ENCODE measurements around the gene APOL2. TPM values are rescaled to one million over a fixed set of nuclear protein-coding genes. Genes with fewer than 3 reads are reported as not detected.

APOL2 gene
- total RNA-seq, 1 experiment from 2014 or later = 10.0 TPM

DNA sequence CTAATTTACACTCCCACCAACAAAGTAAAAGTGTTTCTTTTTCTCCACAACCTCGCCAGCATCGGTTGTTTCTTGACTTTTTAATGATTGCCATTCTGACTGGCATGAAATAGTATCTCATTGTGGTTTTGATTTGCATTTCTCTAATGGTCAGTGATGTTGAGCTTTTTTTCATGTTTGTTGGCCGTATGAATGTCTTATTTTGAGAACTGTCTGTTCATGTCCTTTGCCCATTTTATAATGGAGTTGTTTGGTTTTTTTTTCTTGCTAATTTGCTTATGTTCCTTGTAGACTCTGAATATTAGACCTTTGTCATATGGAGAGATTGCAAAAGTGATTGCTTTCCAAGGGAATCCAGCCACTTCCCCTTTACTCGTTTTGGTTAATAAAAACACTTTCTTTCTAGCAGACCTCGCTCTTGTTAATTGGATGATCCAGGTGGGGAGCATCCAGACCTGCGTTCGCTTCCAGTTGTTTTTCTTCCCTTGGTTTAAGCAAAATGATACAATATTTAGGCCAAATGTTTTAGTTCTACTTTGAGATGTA is 20.6 kb downstream of the APOL2 start:
- Histone ChIP-seq H3K4me3 (ENCODE audit: low read depth, low read length) (no peak overlapping the region), H3K9me3 (no peaks in the 10 kb centered on the region), H3K27me3 (replicated peaks; ENCODE audit: control insufficient read depth, insufficient read depth, low read length) (no peaks in the 10 kb centered on the region), H3K4me1 (no peaks in the 10 kb centered on the region), H3K36me3 (ENCODE audit: control insufficient read depth, insufficient read depth, low read length) (no peaks in the 10 kb centered on the region)
- Mint-ChIP-seq H3K4me1 (ENCODE audit: low read depth, unreplicated experiment) (peaks cover 24% of the 10 kb centered on the region), H3K27ac (ENCODE audit: unreplicated experiment) (no peak overlapping the region), H3K27me3 (ENCODE audit: insufficient read depth, unreplicated experiment) (peaks cover 9% of the 10 kb centered on the region), H3K9me3 (ENCODE audit: unreplicated experiment) (no peaks in the 10 kb centered on the region), H3K36me3 (ENCODE audit: insufficient read depth, unreplicated experiment) (no peaks in the 10 kb centered on the region), H3K4me3 (ENCODE audit: unreplicated experiment) (no peak overlapping the region)
- TF ChIP-seq, protein P1, sequence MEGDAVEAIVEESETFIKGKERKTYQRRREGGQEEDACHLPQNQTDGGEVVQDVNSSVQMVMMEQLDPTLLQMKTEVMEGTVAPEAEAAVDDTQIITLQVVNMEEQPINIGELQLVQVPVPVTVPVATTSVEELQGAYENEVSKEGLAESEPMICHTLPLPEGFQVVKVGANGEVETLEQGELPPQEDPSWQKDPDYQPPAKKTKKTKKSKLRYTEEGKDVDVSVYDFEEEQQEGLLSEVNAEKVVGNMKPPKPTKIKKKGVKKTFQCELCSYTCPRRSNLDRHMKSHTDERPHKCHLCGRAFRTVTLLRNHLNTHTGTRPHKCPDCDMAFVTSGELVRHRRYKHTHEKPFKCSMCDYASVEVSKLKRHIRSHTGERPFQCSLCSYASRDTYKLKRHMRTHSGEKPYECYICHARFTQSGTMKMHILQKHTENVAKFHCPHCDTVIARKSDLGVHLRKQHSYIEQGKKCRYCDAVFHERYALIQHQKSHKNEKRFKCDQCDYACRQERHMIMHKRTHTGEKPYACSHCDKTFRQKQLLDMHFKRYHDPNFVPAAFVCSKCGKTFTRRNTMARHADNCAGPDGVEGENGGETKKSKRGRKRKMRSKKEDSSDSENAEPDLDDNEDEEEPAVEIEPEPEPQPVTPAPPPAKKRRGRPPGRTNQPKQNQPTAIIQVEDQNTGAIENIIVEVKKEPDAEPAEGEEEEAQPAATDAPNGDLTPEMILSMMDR (IDR thresholded peaks at IDR 0.05; ENCODE audit: insufficient read depth in 1 of 2, low read depth in 1 of 2, low read length in 1 of 2, severe bottlenecking in 1 of 2, unreplicated experiment in 1 of 2) = no peak
- ChIA-PET CTCF (no interaction called here), POLR2A (no interaction called here)
- BruUV-seq (replicated peaks) = no TSS peak
- intact Hi-C loops (cut with micrococcal nuclease; ENCODE audit: unreplicated experiment) = no loop called here
- no peak for DNase-seq

DNA sequence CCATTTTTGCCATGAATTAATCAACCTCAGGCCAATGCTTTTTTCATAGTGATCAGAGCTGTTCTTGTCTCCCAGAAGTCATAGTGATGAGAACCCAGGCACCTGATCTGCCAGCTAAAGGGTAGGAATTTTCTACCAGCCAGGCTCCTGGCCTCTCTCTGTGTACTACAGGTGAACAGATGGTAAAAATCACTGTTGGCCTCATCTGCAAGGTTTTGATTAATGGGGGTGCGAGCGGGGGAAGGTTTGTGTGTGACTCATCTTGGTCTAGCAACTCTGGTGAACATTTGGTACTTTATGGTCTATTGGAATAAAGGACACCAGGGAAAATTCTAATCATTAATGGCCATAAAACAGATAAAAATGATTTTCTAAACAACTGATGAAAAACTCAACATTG is 23.3 kb downstream of the APOL2 start:
- H3K9me3 Mint-ChIP-seq (ENCODE audit: unreplicated experiment) = peaks cover 15% of the 10 kb centered on the region
- peaks cover 12% of the 10 kb centered on the region for H3K27me3 Mint-ChIP-seq (ENCODE audit: insufficient read depth, unreplicated experiment)
- BruUV-seq (replicated peaks) = no TSS peak
- H3K4me1 ChIP-seq = no peaks in the 10 kb centered on the region
- DNase-seq = no peak
- H3K36me3 ChIP-seq (ENCODE audit: control insufficient read depth, insufficient read depth, low read length) = no peaks in the 10 kb centered on the region
- no peak overlapping the region for H3K4me3 Mint-ChIP-seq (ENCODE audit: unreplicated experiment)
- H3K27me3 ChIP-seq (replicated peaks; ENCODE audit: control insufficient read depth, insufficient read depth, low read length) = no peaks in the 10 kb centered on the region
- ChIA-PET CTCF (no interaction called here), POLR2A (no interaction called here)
- peaks cover 9% of the 10 kb centered on the region for H3K4me1 Mint-ChIP-seq (ENCODE audit: low read depth, unreplicated experiment)
- peaks cover 5% of the 10 kb centered on the region for H3K36me3 Mint-ChIP-seq (ENCODE audit: insufficient read depth, unreplicated experiment)
- no peak overlapping the region for H3K27ac Mint-ChIP-seq (ENCODE audit: unreplicated experiment)
- TF ChIP-seq, protein P1 (IDR thresholded peaks at IDR 0.05; ENCODE audit: insufficient read depth in 1 of 2, low read depth in 1 of 2, low read length in 1 of 2, severe bottlenecking in 1 of 2, unreplicated experiment in 1 of 2) = no peak
- H3K4me3 ChIP-seq (ENCODE audit: low read depth, low read length) = no peak overlapping the region
- peaks cover 5% of the 10 kb centered on the region; the same call in 1 of the 2 replicates for H3K9me3 ChIP-seq
- intact Hi-C loops (cut with micrococcal nuclease; ENCODE audit: unreplicated experiment) = no loop called here

DNA sequence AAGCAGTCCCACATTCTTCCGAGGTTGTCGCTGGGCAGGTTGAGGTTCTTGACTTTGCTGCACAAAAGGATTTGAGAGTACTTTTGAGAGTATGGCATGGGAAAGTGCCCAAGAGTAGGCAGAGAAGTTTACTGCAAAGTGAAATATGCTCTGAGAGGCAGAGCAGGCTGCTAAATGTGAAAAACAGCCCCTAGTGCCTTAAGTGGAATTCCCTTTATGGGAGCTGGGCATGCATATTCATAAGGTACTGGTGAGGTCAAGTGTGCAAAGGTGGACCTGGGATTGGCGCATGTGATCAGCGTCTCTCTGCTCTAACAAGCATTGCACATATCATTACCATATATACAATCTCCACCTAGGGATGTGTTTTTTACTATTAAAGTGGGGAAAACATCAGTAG is 25.7 kb downstream of the APOL2 start:
- TF ChIP-seq, protein P1 (IDR thresholded peaks at IDR 0.05; ENCODE audit: insufficient read depth in 1 of 2, low read depth in 1 of 2, low read length in 1 of 2, severe bottlenecking in 1 of 2, unreplicated experiment in 1 of 2) = no peak
- Histone ChIP-seq H3K36me3 (ENCODE audit: control insufficient read depth, insufficient read depth, low read length) (no peaks in the 10 kb centered on the region), H3K9me3 (peaks cover 20% of the 10 kb centered on the region), H3K4me3 (ENCODE audit: low read depth, low read length) (no peak overlapping the region), H3K27me3 (replicated peaks; ENCODE audit: control insufficient read depth, insufficient read depth, low read length) (no peaks in the 10 kb centered on the region), H3K4me1 (peaks cover 4% of the 10 kb centered on the region; the same call in 1 of the 2 replicates)
- ChIA-PET CTCF (no interaction called here), POLR2A (no interaction called here)
- no peak overlapping the region for H3K4me3 Mint-ChIP-seq (ENCODE audit: unreplicated experiment)
- H3K27me3 Mint-ChIP-seq (ENCODE audit: insufficient read depth, unreplicated experiment) = peaks cover 6% of the 10 kb centered on the region
- no peak for DNase-seq
- H3K9me3 Mint-ChIP-seq (ENCODE audit: unreplicated experiment) = peaks cover 32% of the 10 kb centered on the region
- intact Hi-C loops (cut with micrococcal nuclease; ENCODE audit: unreplicated experiment) = no loop called here
- H3K36me3 Mint-ChIP-seq (ENCODE audit: insufficient read depth, unreplicated experiment) = peaks cover 5% of the 10 kb centered on the region
- H3K4me1 Mint-ChIP-seq (ENCODE audit: low read depth, unreplicated experiment) = peaks cover 6% of the 10 kb centered on the region
- no peak overlapping the region for H3K27ac Mint-ChIP-seq (ENCODE audit: unreplicated experiment)
- BruUV-seq (replicated peaks) = no TSS peak
